KMS-11 (cell line): Measurements from ENCODE around the gene SFRP2.

Experiments used
- H2AFZ ChIP-seq: fragments of 200-600 bp; sonication (generic); 2 replicates; pipeline ENCODE4 v1.6.1; 2016; ENCODE audit warnings: antibody characterized with exemption, mixed run types, low read depth
- H3K27ac ChIP-seq: fragments of 200-600 bp; sonication (generic); 2 replicates; pipeline ENCODE4 v1.6.1; 2016; ENCODE audit warnings: mild to moderate bottlenecking, mixed run types
- H3K27me3 ChIP-seq: fragments of 200-600 bp; sonication (generic); 2 replicates; pipeline ENCODE4 v1.6.1; 2017; ENCODE audit warnings: mild to moderate bottlenecking, low read depth, mixed run types, moderate library complexity; ENCODE audit not compliant: insufficient read depth
- H3K36me3 ChIP-seq: fragments of 200-600 bp; sonication (generic); 2 replicates; pipeline ENCODE4 v1.6.1; 2017; ENCODE audit warnings: mild to moderate bottlenecking, mixed run types; ENCODE audit not compliant: insufficient read depth
- H3K4me1 ChIP-seq: fragments of 200-600 bp; sonication (generic); 2 replicates; pipeline ENCODE4 v1.6.1; 2016; ENCODE audit warnings: mild to moderate bottlenecking, low read depth, mixed run types; ENCODE audit not compliant: poor library complexity, severe bottlenecking
- H3K4me2 ChIP-seq: fragments of 200-600 bp; sonication (generic); 2 replicates; pipeline ENCODE4 v1.7.0; 2016; ENCODE audit warnings: mild to moderate bottlenecking, mixed run types
- H3K4me3 ChIP-seq: fragments of 200-600 bp; sonication (generic); IDR thresholded peaks from 2 replicates; pipeline ENCODE4 v1.6.1; 2017; ENCODE audit warnings: low read depth, low read length, mixed read lengths; ENCODE audit not compliant: insufficient read depth
- H3K79me2 ChIP-seq: fragments of 200-600 bp; sonication (generic); 2 replicates; pipeline ENCODE4 v1.6.1; 2016; ENCODE audit warnings: low read depth, mixed run types; ENCODE audit not compliant: insufficient read depth
- H3K9ac ChIP-seq: fragments of 200-600 bp; sonication (generic); 2 replicates; pipeline ENCODE4 v1.6.1; 2016; ENCODE audit warnings: mild to moderate bottlenecking, mixed run types
- H4K20me1 ChIP-seq: fragments of 200-600 bp; sonication (generic); 2 replicates; pipeline ENCODE4 v1.6.1; 2016; ENCODE audit warnings: mild to moderate bottlenecking, mixed run types; ENCODE audit not compliant: insufficient read depth
- CTCF ChIP-seq: fragments of 200-600 bp; sonication (generic); conservative IDR thresholded peaks from 2 replicates; pipeline ENCODE4 v1.6.1; 2017; ENCODE audit warnings: low read depth, mild to moderate bottlenecking, antibody characterized with exemption, low read length, moderate library complexity, mixed read lengths

SFRP2 gene

GRCh38 chr4:153814789-153815188 lies 25.9 kb upstream of the SFRP2 start:
- H3K9ac ChIP-seq: no peak overlapping the region
- H3K27me3 ChIP-seq: no peaks in the 10 kb centered on the region
- no peaks in the 10 kb centered on the region for H4K20me1 ChIP-seq
- peaks cover 1% of the 10 kb centered on the region for H3K4me1 ChIP-seq
- no peak for TF ChIP-seq CTCF
- H3K4me2 ChIP-seq: no peak overlapping the region
- H2AFZ ChIP-seq: no peak overlapping the region
- no peak overlapping the region for H3K4me3 ChIP-seq
- H3K27ac ChIP-seq: no peak overlapping the region
- H3K36me3 ChIP-seq: no peaks in the 10 kb centered on the region
- no peaks in the 10 kb centered on the region for H3K79me2 ChIP-seq

GRCh38 chr4:153809916-153810810 lies 21.3 kb upstream of the SFRP2 start:
- Histone ChIP-seq H3K4me2 (no peak overlapping the region), H3K4me1 (peaks cover 9% of the 10 kb centered on the region)
- no peak for TF ChIP-seq CTCF

GRCh38 chr4:153809307-153809706 lies 20.4 kb upstream of the SFRP2 start:
- H3K27me3 ChIP-seq: no peaks in the 10 kb centered on the region
- peaks cover 9% of the 10 kb centered on the region for H3K4me1 ChIP-seq
- no peak for TF ChIP-seq CTCF
- H3K27ac ChIP-seq: no peak overlapping the region
- H3K9ac ChIP-seq: no peak overlapping the region
- no peak overlapping the region for H3K4me3 ChIP-seq
- no peaks in the 10 kb centered on the region for H3K36me3 ChIP-seq
- H2AFZ ChIP-seq: no peak overlapping the region
- H3K79me2 ChIP-seq: no peaks in the 10 kb centered on the region
- no peaks in the 10 kb centered on the region for H4K20me1 ChIP-seq
- no peak overlapping the region for H3K4me2 ChIP-seq

More at GRCh38 chr4:153809916-153810810, 21.3 kb upstream of the SFRP2 start:
- H3K27me3 ChIP-seq: no peaks in the 10 kb centered on the region
- H3K27ac ChIP-seq: no peak overlapping the region
- no peak overlapping the region for H3K9ac ChIP-seq
- no peak overlapping the region for H2AFZ ChIP-seq
- no peaks in the 10 kb centered on the region for H3K36me3 ChIP-seq
- H3K4me3 ChIP-seq: no peak overlapping the region
- H4K20me1 ChIP-seq: no peaks in the 10 kb centered on the region
- H3K79me2 ChIP-seq: no peaks in the 10 kb centered on the region

- no peak overlapping the region for H3K4me2 ChIP-seq
- H3K79me2 ChIP-seq: no peaks in the 10 kb centered on the region
- H3K36me3 ChIP-seq: no peaks in the 10 kb centered on the region
- no peaks in the 10 kb centered on the region for H3K27me3 ChIP-seq
- H3K9ac ChIP-seq: no peak overlapping the region
- peaks cover 9% of the 10 kb centered on the region for H3K4me1 ChIP-seq
- H4K20me1 ChIP-seq: no peaks in the 10 kb centered on the region
- no peak for TF ChIP-seq CTCF
- no peak overlapping the region for H3K4me3 ChIP-seq
- no peak overlapping the region for H2AFZ ChIP-seq
- no peak overlapping the region for H3K27ac ChIP-seq
These were observed 19.3 kb upstream of the SFRP2 start for GRCh38 chr4:153808175-153808574.
